Stomach (tissue), 4 donors: ENCODE data around the gene KRTAP1-3.

Experiments
- CTCF ChIP-seq, 7 experiments: fragments of 450-650 bp in 4 of 7; fragments of 200-600 bp in 3 of 7; sonication (generic) in 3 of 7; IDR thresholded peaks; one replicate each; pipeline ENCODE4 v1.5.1; 2016 to 2019; ENCODE audit warnings: antibody characterized with exemption in 7 of 7, control low read depth in 2 of 7, mild to moderate bottlenecking in 1 of 7
- EP300 ChIP-seq: sonication (generic); formaldehyde crosslinking; IDR thresholded peaks from one replicate; pipeline ENCODE4 v1.6.1; 2017; ENCODE audit warnings: antibody characterized with exemption
- POLR2A ChIP-seq, 4 donors: fragments of 450-650 bp; IDR thresholded peaks; one replicate each; pipeline ENCODE4 v1.6.1; 2016; ENCODE audit warnings: antibody characterized with exemption in 4 of 4, control low read depth in 2 of 4, mild to moderate bottlenecking in 1 of 4, moderate library complexity in 1 of 4

DNA sequence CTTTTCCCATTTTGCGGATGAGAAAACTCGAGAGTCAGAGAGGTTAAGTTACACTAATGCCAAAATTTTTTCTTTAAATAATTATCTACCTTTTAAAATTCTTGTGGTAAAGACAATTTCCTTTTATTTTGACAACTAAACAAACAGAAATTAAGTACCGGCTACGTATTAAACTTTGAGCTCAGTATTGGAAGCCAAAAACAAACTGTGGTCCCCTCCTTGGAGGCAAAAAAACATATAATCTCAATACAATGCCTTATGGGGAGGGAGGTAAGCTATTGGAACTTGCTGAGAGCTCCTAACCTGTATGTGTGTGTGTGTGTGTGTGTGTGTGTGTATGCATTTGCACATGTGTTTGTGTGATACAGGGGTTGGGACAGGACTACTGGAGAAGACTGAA is 28.8 kb upstream of the KRTAP1-3 start:
- TF ChIP-seq CTCF (IDR thresholded peaks at IDR 0.05) (no peak), EP300 (no peak), POLR2A (IDR thresholded peaks at IDR 0.05) (no peak)
